ENCODE measurements around the gene RNF180. TPM values are rescaled to one million over a fixed set of nuclear protein-coding genes. Genes with fewer than 3 reads are reported as not detected.
A peak's percentile ranks its signal among the peaks of the same experiment; 100 is the strongest.

RNF180 gene
- total RNA-seq, 1 experiment from 2014 or later = 3.7 TPM

DNA sequence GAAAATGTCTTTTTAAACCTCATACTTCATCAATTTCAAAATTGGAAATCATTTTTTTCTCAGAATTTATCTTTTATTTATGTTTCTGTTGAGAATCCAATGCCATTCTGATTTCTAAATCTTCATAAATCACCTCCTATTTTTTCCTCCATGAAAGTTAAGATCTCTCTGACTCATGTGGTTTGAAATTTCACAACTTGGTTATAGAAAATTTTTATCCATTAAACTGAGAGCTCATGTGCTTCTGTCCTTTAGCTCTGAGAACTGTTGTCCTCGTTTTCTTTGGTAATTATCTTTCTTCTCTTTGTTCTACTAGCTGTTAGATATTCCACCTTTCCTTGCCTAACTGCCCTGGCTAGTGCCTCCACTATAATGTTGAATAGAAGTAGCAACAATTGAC is 1.5 kb upstream of the RNF180 start:
- in situ Hi-C loops (cut with HindIII; ENCODE audit: low pct_unique_long_range_greater_than_20kb, low sequenced_read_pairs) = no loop called here
- DNase-seq (ENCODE audit: low read depth, low spot score) = no peak

GRCh38 chr5:64165160-64165499 is 513 bp upstream of the RNF180 start:
- no peak for DNase-seq (ENCODE audit: low read depth, low spot score)
- in situ Hi-C loops (cut with HindIII; ENCODE audit: low pct_unique_long_range_greater_than_20kb, low sequenced_read_pairs) = no loop called here

- DNase-seq (ENCODE audit: low read depth, low spot score) = peak; percentile 6
- in situ Hi-C loops (cut with HindIII; ENCODE audit: low pct_unique_long_range_greater_than_20kb, low sequenced_read_pairs) = no loop called here
Observed at GRCh38 chr5:64166201-64166959, 737 bp downstream of the RNF180 start.

GRCh38 chr5:64176301-64176700 is 10.7 kb downstream of the RNF180 start:
- DNase-seq (ENCODE audit: low read depth, low spot score) = no peak
- in situ Hi-C loops (cut with HindIII; ENCODE audit: low pct_unique_long_range_greater_than_20kb, low sequenced_read_pairs) = no loop called here

GRCh38 chr5:64180661-64181343 is 15.2 kb downstream of the RNF180 start:
- no peak for DNase-seq (ENCODE audit: low read depth, low spot score)

GRCh38 chr5:64181440-64181839 is 15.8 kb downstream of the RNF180 start:
- no peak for DNase-seq (ENCODE audit: low read depth, low spot score)
- in situ Hi-C loops (cut with HindIII; ENCODE audit: low pct_unique_long_range_greater_than_20kb, low sequenced_read_pairs) = no loop called here

More at GRCh38 chr5:64180661-64181343, 15.2 kb downstream of the RNF180 start:
- in situ Hi-C loops (cut with HindIII; ENCODE audit: low pct_unique_long_range_greater_than_20kb, low sequenced_read_pairs) = no loop called here

GRCh38 chr5:64183956-64184355 is 18.3 kb downstream of the RNF180 start:
- DNase-seq (ENCODE audit: low read depth, low spot score) = no peak
- in situ Hi-C loops (cut with HindIII; ENCODE audit: low pct_unique_long_range_greater_than_20kb, low sequenced_read_pairs) = no loop called here

GRCh38 chr5:64184832-64185231 is 19.2 kb downstream of the RNF180 start:
- in situ Hi-C loops (cut with HindIII; ENCODE audit: low pct_unique_long_range_greater_than_20kb, low sequenced_read_pairs) = no loop called here
- no peak for DNase-seq (ENCODE audit: low read depth, low spot score)

- no peak for DNase-seq (ENCODE audit: low read depth, low spot score)
- in situ Hi-C loops (cut with HindIII; ENCODE audit: low pct_unique_long_range_greater_than_20kb, low sequenced_read_pairs) = no loop called here
Observed at GRCh38 chr5:64188776-64189175, 23.1 kb downstream of the RNF180 start.

GRCh38 chr5:64190562-64191306 is 25.1 kb downstream of the RNF180 start:
- in situ Hi-C loops (cut with HindIII; ENCODE audit: low pct_unique_long_range_greater_than_20kb, low sequenced_read_pairs) = no loop called here
- DNase-seq (ENCODE audit: low read depth, low spot score) = no peak

GRCh38 chr5:64195981-64196380 is 30.3 kb downstream of the RNF180 start:
- DNase-seq (ENCODE audit: low read depth, low spot score) = no peak
- in situ Hi-C loops (cut with HindIII; ENCODE audit: low pct_unique_long_range_greater_than_20kb, low sequenced_read_pairs) = no loop called here

DNA sequence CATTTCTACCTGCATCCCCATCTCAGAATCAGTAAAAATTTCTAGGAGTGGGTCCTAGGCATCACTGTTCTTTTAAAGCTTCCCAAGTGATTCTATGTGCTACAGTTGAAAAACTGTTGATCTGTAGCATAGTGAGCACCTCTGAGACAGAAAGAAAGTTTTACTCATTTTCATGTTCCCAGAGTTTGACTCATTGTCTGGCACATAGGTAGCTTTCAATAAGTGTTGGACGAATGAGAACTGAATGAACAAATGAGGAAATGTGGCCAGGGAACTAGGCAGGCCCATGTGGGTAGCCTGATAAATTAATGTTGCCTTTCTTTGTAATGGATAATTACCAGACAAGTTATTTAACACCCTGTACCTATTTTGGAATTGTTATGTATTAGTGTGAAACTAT is 33.8 kb downstream of the RNF180 start:
- no peak for DNase-seq (ENCODE audit: low read depth, low spot score)
- in situ Hi-C loops (cut with HindIII; ENCODE audit: low pct_unique_long_range_greater_than_20kb, low sequenced_read_pairs) = no loop called here

GRCh38 chr5:64201996-64202395 is 36.4 kb downstream of the RNF180 start:
- no peak for DNase-seq (ENCODE audit: low read depth, low spot score)
- in situ Hi-C loops (cut with HindIII; ENCODE audit: low pct_unique_long_range_greater_than_20kb, low sequenced_read_pairs) = no loop called here

DNA sequence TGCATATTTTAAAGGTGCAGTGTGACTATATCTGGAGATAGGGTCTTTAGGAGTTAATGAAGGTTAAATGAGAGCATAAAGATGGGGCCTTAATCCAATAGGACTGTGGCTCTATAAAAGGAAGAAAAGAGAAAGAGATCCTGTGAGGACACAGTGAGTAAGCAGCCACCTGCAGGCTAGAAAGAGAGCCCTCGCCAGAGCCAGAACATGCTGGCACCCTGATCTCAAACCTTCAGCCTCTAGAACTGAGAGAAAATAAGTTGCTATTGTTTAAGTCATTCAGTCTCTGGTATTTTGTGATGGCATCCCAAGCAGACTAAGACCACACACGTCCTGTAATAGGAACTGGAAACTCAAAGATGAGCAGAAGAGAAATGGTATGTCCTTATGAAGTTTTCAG is 41.0 kb downstream of the RNF180 start:
- no peak for DNase-seq (ENCODE audit: low read depth, low spot score)
- in situ Hi-C loops (cut with HindIII; ENCODE audit: low pct_unique_long_range_greater_than_20kb, low sequenced_read_pairs) = no loop called here

DNA sequence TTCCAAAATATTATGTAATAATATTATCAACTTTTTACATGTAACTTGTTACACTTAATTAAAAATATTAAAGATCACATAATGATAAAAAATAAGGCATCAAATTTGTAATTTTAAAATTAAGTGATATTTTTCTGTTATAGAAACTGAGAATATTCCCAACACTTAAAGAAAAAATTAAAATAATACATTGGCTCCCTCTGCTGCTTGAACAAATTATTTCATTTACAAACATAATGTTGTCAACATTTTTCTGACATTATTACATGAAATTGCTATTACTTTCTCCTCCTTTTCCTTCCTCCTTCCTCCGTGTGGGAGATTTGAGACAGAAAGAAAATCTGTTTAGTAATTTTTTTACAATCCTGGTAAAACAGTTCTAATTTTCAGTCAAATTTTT is 42.3 kb downstream of the RNF180 start:
- in situ Hi-C loops (cut with HindIII; ENCODE audit: low pct_unique_long_range_greater_than_20kb, low sequenced_read_pairs) = no loop called here
- DNase-seq (ENCODE audit: low read depth, low spot score) = peak; percentile 47

DNA sequence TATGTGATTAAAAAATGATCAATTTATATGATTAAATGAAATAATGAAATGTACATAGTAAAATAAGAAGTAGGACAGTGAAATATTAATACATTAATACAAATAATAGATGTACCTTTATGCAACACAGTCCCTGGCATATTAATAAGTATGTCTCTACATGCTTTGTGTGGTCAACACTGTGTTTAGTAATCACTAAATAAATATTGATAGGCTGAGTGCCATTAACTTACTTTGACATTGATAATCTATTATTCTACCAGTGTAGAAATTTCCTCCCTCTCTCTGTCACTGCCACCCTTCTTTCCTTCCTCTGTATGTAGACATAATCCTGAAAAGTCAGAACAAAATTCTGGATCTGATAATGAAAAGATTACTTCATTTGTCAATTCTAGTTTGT is 43.7 kb downstream of the RNF180 start:
- DNase-seq (ENCODE audit: low read depth, low spot score) = no peak
- in situ Hi-C loops (cut with HindIII; ENCODE audit: low pct_unique_long_range_greater_than_20kb, low sequenced_read_pairs) = no loop called here

- DNase-seq (ENCODE audit: low read depth, low spot score) = peak; percentile 47
- in situ Hi-C loops (cut with HindIII; ENCODE audit: low pct_unique_long_range_greater_than_20kb, low sequenced_read_pairs) = no loop called here
Observed at GRCh38 chr5:64210866-64211265, 45.2 kb downstream of the RNF180 start.

DNA sequence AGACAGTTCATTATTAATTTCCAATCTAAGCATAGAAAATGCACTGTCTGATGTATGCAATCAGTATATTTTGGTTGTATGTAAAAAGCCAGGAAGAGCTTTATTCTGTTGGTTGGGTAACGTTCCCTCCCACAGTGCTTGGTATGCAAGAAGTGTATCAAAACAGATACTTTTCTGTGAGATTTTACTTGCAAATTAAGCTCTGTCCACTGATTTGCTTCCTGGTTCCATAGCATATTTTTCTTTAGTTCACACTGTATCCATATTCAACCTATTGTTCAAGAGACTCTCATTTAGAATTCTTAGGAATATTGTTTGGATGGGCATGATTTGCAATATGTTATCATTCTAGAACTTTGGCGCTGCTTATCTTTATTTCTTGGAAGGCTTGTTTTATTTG is 47.4 kb downstream of the RNF180 start:
- in situ Hi-C loops (cut with HindIII; ENCODE audit: low pct_unique_long_range_greater_than_20kb, low sequenced_read_pairs) = no loop called here
- no peak for DNase-seq (ENCODE audit: low read depth, low spot score)

- in situ Hi-C loops (cut with HindIII; ENCODE audit: low pct_unique_long_range_greater_than_20kb, low sequenced_read_pairs) = no loop called here
Observed at GRCh38 chr5:64213531-64213930, 47.9 kb downstream of the RNF180 start.

More at GRCh38 chr5:64213531-64213930, 47.9 kb downstream of the RNF180 start:
- no peak for DNase-seq (ENCODE audit: low read depth, low spot score)
